ENCODE measurements around the gene MYDGF. TPM values are rescaled to one million over a fixed set of nuclear protein-coding genes. Genes with fewer than 3 reads are reported as not detected.
A peak's percentile ranks its signal among the peaks of the same experiment; 100 is the strongest.

Gene MYDGF
- total RNA-seq, 1 donor from 2014 or later: 131 TPM

DNA sequence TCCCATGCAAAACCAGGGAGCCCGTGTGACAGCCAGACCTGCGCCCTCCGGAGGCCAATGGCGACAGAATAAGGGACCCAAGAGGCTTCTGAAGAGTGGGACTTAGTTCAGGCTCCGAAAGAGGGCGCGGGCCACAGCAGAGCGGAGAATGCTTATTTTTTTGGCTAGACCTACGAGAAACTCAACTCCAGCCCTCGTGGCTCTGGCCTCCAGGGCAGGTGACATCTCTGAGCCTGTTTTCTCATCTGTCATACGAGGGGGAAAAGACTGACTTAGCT, 30.5 kb upstream of the MYDGF start:
- H3K9me3 ChIP-seq (ENCODE audit: insufficient read depth, low read depth, low read length): no peaks in the 10 kb centered on the region
- H3K4me3 ChIP-seq (ENCODE audit: insufficient read depth, low read depth, low read length): no peak overlapping the region
- no peaks in the 10 kb centered on the region for H4K20me1 ChIP-seq (ENCODE audit: insufficient read depth, low read length)
- no peak overlapping the region for H2AFZ ChIP-seq (ENCODE audit: low read depth, low read length)
- FAIRE-seq (no peak), DNase-seq (ENCODE audit: low read depth) (no peak)
- no peak overlapping the region for H3K9ac ChIP-seq (ENCODE audit: low read length)
- Mint-ChIP-seq H3K36me3 (ENCODE audit: low read depth, unreplicated experiment) (peaks cover 18% of the 10 kb centered on the region), H3K27ac (ENCODE audit: unreplicated experiment) (no peak overlapping the region), H3K4me1 (ENCODE audit: low read depth, unreplicated experiment) (peaks cover 4% of the 10 kb centered on the region), H3K4me3 (ENCODE audit: unreplicated experiment) (peak overlapping the region; percentile 45), H3K27me3 (ENCODE audit: low read depth, unreplicated experiment) (no peaks in the 10 kb centered on the region), H3K9me3 (ENCODE audit: unreplicated experiment) (no peaks in the 10 kb centered on the region)
- H3K27ac ChIP-seq (ENCODE audit: low read depth, low read length): no peak overlapping the region
- no peak overlapping the region for H3K4me2 ChIP-seq (ENCODE audit: low read length)
- no peak for TF ChIP-seq EZH2 (IDR thresholded peaks at IDR 0.05; ENCODE audit: insufficient read depth, low read length)
- TF ChIP-seq, protein P1, sequence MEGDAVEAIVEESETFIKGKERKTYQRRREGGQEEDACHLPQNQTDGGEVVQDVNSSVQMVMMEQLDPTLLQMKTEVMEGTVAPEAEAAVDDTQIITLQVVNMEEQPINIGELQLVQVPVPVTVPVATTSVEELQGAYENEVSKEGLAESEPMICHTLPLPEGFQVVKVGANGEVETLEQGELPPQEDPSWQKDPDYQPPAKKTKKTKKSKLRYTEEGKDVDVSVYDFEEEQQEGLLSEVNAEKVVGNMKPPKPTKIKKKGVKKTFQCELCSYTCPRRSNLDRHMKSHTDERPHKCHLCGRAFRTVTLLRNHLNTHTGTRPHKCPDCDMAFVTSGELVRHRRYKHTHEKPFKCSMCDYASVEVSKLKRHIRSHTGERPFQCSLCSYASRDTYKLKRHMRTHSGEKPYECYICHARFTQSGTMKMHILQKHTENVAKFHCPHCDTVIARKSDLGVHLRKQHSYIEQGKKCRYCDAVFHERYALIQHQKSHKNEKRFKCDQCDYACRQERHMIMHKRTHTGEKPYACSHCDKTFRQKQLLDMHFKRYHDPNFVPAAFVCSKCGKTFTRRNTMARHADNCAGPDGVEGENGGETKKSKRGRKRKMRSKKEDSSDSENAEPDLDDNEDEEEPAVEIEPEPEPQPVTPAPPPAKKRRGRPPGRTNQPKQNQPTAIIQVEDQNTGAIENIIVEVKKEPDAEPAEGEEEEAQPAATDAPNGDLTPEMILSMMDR (IDR thresholded peaks at IDR 0.05; ENCODE audit: insufficient read depth, low read depth, low read length): no peak
- no peaks in the 10 kb centered on the region for H3K27me3 ChIP-seq (ENCODE audit: insufficient read depth, low read length)
- H3K36me3 ChIP-seq (ENCODE audit: insufficient read depth, low read length): peaks cover 30% of the 10 kb centered on the region
- no peaks in the 10 kb centered on the region for H3K79me2 ChIP-seq (ENCODE audit: insufficient read depth, low read length)
- peaks cover 13% of the 10 kb centered on the region for H3K4me1 ChIP-seq (ENCODE audit: insufficient read depth, low read length)

DNA sequence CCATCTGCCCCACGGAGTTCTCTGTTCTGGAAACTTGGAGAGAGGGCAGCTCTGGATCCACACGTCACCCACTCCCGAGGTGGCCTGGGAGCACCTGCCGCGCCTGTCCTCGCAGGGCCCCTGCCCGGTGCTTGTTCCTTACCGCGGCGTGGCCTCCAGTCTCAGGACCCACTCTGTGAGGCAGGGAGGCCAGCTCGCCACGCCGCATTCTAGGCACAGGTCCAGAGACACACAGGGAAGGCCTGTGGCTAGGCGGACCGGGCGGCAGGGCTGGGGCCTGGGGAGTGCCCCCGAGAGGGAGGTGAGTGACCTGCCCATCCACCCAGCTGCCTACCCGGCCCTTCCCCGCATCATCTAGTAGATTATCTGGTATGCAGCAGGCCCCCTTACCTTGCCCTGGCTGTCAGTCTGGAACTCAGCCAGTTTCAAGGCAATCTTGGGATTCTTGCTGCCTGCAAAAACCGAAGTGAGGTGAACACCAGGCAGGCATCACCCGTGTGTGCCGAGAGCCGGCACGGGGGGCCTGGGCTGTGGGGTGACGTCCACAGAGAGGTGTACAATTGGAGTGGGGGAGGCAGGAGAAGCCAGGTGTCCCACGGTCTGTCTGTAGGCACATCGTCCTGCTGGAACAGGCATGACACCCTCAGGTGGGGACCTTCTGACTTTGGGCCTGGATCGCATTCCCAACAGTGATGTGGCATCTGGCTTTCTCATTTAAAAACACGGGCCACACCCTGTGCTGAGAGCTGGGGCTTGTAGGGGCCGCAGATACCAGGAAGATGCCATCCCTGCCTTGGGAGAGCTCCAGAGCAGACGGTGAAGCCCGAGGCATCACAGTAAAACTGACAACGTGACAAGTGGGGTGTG, 29.9 kb upstream of the MYDGF start:
- FAIRE-seq (no peak), DNase-seq (ENCODE audit: low read depth) (no peak)
- Histone ChIP-seq H2AFZ (ENCODE audit: low read depth, low read length) (no peak overlapping the region), H3K79me2 (ENCODE audit: insufficient read depth, low read length) (no peaks in the 10 kb centered on the region), H3K4me2 (ENCODE audit: low read length) (no peak overlapping the region), H3K4me1 (ENCODE audit: insufficient read depth, low read length) (peaks cover 17% of the 10 kb centered on the region), H3K27ac (ENCODE audit: low read depth, low read length) (no peak overlapping the region), H3K9ac (ENCODE audit: low read length) (no peak overlapping the region), H3K9me3 (ENCODE audit: insufficient read depth, low read depth, low read length) (no peaks in the 10 kb centered on the region), H4K20me1 (ENCODE audit: insufficient read depth, low read length) (no peaks in the 10 kb centered on the region), H3K36me3 (ENCODE audit: insufficient read depth, low read length) (peaks cover 36% of the 10 kb centered on the region), H3K4me3 (ENCODE audit: insufficient read depth, low read depth, low read length) (no peak overlapping the region), H3K27me3 (ENCODE audit: insufficient read depth, low read length) (no peaks in the 10 kb centered on the region)
- H3K4me3 Mint-ChIP-seq (ENCODE audit: unreplicated experiment): peak overlapping the region; percentile 45
- no peak for TF ChIP-seq EZH2 (IDR thresholded peaks at IDR 0.05; ENCODE audit: insufficient read depth, low read length)
- TF ChIP-seq, protein P1 (IDR thresholded peaks at IDR 0.05; ENCODE audit: insufficient read depth, low read depth, low read length): no peak
- H3K36me3 Mint-ChIP-seq (ENCODE audit: low read depth, unreplicated experiment): peaks cover 18% of the 10 kb centered on the region
- no peaks in the 10 kb centered on the region for H3K9me3 Mint-ChIP-seq (ENCODE audit: unreplicated experiment)
- H3K27me3 Mint-ChIP-seq (ENCODE audit: low read depth, unreplicated experiment): no peaks in the 10 kb centered on the region
- H3K27ac Mint-ChIP-seq (ENCODE audit: unreplicated experiment): no peak overlapping the region
- H3K4me1 Mint-ChIP-seq (ENCODE audit: low read depth, unreplicated experiment): peaks cover 4% of the 10 kb centered on the region

DNA sequence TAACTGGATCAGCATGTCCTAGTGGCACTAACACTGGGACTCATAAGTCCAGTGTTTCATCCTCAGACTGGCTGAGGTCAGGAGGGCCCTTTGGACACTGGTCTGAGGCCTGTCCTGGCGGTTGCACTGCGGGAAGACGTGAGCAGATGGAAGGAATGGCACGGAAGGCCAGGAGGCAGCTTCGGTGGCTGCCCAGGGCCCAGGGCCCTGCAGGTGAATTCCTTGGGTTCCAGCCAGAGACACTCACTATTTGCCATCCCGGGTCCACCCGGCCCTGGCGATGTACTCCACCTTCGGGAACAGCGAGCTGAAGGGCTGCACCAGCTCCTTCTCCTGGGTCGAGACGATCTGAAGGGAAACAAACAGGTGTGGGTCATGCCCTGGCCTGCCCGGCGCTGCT, 27.2 kb upstream of the MYDGF start:
- H4K20me1 ChIP-seq (ENCODE audit: insufficient read depth, low read length): no peaks in the 10 kb centered on the region
- H3K9me3 Mint-ChIP-seq (ENCODE audit: unreplicated experiment): no peaks in the 10 kb centered on the region
- H3K4me2 ChIP-seq (ENCODE audit: low read length): peak overlapping the region; percentile 38
- H3K4me3 ChIP-seq (ENCODE audit: insufficient read depth, low read depth, low read length): no peak overlapping the region
- peaks cover 13% of the 10 kb centered on the region for H3K4me1 Mint-ChIP-seq (ENCODE audit: low read depth, unreplicated experiment)
- H3K27ac ChIP-seq (ENCODE audit: low read depth, low read length): peak overlapping the region; percentile 61
- H3K9ac ChIP-seq (ENCODE audit: low read length): no peak overlapping the region
- TF ChIP-seq EZH2 (IDR thresholded peaks at IDR 0.05; ENCODE audit: insufficient read depth, low read length): no peak
- TF ChIP-seq, protein P1 (IDR thresholded peaks at IDR 0.05; ENCODE audit: insufficient read depth, low read depth, low read length): no peak
- H3K27me3 Mint-ChIP-seq (ENCODE audit: low read depth, unreplicated experiment): no peaks in the 10 kb centered on the region
- H3K4me1 ChIP-seq (ENCODE audit: insufficient read depth, low read length): peaks cover 34% of the 10 kb centered on the region
- no peak overlapping the region for H2AFZ ChIP-seq (ENCODE audit: low read depth, low read length)
- no peak for FAIRE-seq
- DNase-seq (ENCODE audit: low read depth): no peak
- peaks cover 20% of the 10 kb centered on the region for H3K36me3 Mint-ChIP-seq (ENCODE audit: low read depth, unreplicated experiment)
- H3K79me2 ChIP-seq (ENCODE audit: insufficient read depth, low read length): peaks cover 13% of the 10 kb centered on the region
- H3K27me3 ChIP-seq (ENCODE audit: insufficient read depth, low read length): no peaks in the 10 kb centered on the region
- peak overlapping the region; percentile 27 for H3K27ac Mint-ChIP-seq (ENCODE audit: unreplicated experiment)
- H3K4me3 Mint-ChIP-seq (ENCODE audit: unreplicated experiment): no peak overlapping the region
- H3K9me3 ChIP-seq (ENCODE audit: insufficient read depth, low read depth, low read length): no peaks in the 10 kb centered on the region
- peaks cover 44% of the 10 kb centered on the region for H3K36me3 ChIP-seq (ENCODE audit: insufficient read depth, low read length)

Data from astrocyte (in vitro differentiated cells and primary cell).